GM18951 (cell line): ENCODE results near the gene MBIP.

Source experiments
- POLR2A ChIP-seq: IDR thresholded peaks from 4 replicates; pipeline ENCODE4 v1.6.1; 2011; ENCODE audit warnings: mild to moderate bottlenecking; ENCODE audit not compliant: insufficient read length, insufficient read depth; ENCODE audit errors: extremely low read depth
- in situ Hi-C: fragments of 300-500 bp; cut with MboI; formaldehyde crosslinking; loops from one replicate; pipeline ENCODE4 v1.12.0; 2022; ENCODE audit warnings: low sequenced_read_pairs, mixed read lengths, inconsistent platforms; ENCODE audit not compliant: unreplicated experiment

MBIP gene

DNA sequence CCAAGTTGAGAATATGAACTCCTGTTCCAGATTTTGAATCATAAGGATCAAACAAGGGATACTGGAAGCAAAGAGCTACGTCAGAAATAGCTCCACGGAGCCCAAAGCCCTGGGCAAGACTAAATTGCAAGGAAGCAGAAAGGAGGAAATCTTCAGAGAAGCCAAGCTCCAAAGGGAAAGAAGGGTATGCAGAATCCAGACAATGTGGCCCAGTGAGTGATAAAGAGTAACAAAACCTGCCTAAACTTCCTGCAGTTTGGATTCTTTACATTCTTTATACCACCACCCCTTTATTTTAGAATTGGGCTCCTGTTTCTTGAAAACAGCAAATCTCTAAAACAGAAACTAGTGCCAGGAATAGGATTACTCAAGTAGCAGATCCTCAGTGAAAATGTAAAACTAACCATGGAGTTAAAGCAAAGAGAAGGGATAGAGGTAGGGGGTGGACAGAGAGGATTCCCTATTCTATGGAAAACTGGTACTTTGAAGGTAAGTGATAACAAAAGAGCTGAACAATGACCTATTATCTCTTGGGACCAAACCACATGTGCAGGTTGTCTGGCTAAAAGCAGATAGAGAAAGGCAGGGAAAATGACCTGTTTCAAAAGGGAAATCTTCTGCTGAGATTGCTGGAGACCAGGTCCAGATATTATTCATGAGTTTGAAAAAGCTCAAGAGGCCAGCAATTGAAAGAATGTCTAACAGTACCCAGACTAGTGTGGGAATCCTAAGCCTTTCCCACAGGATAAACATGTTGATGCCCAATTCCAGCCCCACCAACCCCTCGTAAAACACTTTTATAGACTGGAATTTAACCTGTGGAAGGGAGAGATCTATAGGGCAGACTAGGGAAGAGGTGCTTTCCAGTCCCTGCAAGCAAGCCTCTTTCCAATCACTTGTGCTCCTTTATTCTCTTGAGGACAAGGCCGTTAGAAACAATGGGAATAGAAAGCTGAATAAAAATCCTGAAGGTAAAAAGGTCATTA lies 24.5 kb downstream of the MBIP start:
- in situ Hi-C loops: no loop called here

DNA sequence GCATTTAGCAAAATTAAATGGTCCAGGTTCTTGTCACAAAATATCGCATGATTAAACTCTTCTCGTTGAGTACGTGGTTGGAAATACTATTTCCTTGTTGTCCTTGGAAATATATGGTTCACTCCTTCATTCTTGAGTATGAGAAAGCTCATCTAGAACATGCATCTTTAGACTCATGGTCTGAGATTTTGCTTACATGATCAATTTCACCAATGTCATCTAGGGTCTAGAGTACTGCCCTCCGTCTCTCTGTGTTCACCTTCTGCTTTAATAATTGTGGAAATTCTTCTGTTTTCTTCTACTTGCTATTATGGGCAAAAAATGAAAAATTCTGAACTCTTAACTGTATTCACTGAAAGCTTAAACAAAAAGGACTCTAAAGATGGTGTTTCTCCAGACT lies 25.9 kb downstream of the MBIP start:
- in situ Hi-C loops: no loop called here
- no peak for TF ChIP-seq POLR2A

More for the DNA sequence above, 24.5 kb downstream of the MBIP start:
- TF ChIP-seq POLR2A: no peak

DNA sequence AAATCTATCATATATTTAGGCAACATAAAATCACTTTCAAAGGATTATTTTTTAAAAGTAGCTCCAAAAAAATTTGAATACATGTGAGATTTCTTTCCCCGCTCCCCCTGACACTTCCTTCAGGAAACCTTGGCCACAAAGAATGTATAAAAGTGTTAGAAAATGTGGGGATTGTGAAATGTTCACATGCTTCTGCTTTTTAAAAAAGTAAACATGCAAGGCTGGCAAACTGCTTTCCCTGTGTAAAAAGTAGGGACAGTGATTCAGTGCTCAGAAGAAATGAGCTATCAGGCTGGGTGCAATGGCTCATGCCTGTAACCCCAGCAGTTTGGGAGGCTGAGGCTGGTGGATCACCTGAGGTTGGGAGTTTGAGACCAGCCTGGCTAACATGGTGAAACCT lies 26.6 kb downstream of the MBIP start:
- in situ Hi-C loops: no loop called here
- no peak for TF ChIP-seq POLR2A

DNA sequence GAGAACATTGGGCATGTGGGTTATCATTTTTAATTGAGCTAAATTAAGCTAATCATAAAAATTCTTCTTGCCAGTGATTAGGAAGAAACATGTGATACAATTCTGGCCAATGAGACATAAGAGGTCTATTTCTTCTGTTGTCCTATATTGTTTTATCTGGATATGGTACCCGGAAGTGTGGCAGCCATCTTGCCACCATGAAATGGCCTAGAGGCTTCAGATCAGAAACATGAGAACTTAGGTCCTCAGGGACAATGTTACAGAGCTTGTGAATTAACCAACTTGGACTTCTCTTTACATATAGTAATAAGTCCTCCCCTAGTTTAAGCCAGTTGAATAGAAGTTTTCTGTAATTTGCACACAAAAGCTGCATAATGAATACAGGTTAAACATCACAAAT lies 30.5 kb downstream of the MBIP start:
- in situ Hi-C loops: no loop called here
- TF ChIP-seq POLR2A: no peak

DNA sequence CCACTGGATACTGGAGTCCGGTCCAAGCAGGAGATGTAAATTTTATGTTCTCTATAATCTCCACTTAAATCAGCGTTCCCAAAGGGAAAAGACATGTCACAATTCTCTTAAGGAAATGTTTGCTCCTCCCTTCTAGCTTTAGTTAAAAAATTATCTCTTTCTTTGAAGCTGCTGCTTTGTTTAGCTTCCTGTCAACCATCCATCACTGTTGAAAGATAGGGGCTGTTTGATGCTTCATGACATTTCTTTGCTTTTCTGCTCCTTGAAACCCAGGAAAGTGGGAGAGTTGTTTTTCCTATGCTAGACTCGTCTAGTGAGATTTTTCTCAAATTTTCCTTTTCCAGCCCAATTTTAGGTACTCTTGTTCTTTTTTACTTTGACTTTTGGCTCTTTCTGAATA lies 31.9 kb downstream of the MBIP start:
- no peak for TF ChIP-seq POLR2A
- in situ Hi-C loops: no loop called here

DNA sequence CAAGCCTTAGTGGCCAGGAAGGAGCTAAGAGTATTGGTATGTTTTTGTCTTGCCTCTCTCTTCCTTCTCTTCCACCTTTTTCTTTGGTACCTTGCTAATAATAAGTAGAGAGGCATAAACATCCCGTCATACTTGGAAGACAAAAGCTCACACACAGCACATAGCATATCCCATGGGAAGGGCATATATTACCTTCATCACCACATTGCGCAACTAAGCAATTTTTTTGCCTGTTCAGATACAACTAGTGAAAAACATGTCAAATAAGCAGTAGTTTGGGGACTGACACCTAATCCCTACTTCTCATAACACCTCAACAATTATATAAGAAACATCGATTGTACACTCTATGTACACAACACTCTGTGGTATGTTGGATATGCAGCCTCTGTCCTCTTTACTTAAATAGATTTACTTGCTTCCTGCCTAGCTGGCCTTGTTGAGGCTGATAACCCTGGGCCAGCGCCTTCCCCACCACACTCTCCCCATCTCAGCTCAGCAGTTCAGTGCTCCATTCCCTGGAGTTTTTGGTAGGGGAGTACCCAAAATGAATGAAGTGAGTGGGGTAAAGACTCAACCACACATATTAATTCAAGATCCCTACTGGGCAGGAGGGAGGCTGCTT lies 35.4 kb downstream of the MBIP start:
- in situ Hi-C loops: no loop called here
- TF ChIP-seq POLR2A: no peak

DNA sequence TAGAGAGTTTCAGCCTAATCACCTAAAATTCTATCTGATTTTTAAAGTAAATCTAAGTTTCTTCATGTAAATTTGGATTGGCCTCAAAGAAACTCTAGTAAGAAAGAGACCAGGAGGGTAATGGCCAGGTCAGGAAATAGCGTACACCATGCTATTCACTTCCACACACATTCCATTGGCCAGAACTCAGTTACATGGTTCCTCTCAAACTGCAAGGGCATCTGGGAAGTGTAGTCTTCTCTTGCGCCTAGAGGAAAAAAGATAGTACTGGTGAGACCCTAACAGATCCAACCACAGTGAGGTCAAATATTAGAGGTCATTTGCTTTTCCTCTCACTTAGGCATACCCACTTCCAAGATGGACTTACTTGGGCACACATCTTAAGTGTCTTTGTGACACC lies 39.1 kb downstream of the MBIP start:
- no peak for TF ChIP-seq POLR2A
- in situ Hi-C loops: no loop called here

DNA sequence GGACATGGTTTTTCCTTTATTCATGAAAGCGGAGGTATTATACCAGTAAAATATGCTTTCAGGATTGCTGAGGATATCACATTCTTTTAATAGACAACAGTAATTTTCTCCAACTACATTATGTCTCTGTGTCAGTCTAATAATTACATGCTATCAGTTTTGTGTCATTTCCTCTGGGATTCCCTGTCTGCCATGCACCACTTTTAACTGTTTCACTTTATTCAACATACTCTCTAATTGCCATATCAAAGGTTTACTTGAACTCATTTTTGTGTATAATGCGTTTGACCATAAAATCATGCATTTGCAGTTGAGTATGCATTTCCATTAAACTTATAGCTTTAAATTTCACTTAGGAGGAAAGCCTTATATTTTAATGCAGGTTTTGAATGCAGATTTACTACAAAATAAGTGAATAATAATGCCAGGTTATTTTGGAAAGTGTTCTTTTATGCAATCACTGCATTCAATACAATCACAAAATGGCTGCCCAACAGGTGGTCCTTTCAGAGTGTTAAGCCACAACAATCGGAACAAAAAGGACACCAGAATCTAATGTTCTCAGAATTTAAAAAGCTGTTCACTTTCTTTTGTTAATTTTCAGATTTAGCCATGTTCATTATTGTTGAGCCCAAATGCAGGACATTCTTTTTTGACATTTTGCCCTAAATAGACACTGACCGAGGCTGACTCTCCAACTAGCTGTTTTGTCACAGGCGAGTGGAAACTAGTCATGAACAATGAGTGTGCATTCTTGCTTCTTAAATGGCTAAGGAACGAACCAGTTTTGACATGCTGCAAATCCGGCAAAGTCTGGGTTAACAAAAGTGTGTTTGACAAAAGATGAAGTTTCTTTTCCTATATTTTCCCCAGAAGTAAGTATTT lies 40.9 kb downstream of the MBIP start:
- no peak for TF ChIP-seq POLR2A
- in situ Hi-C loops: no loop called here

DNA sequence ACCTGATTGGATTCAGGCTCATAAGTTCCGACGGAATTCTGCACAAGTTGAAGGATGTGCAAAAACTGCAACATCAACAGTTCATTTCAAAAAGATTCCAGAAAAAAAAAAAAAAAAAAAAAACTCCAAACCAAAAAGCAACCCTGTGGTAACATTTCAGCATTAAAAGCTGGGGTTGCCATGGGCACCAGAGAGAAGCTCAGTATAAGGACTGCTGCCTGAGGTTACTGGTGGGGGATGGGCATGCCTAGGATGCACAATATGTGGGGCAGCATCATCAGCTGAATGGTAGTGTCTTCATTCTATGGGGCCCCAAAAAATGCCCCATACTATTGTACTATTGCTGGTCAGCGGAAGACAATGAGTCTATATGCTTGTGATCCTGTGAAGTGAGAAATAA lies 44.7 kb downstream of the MBIP start:
- no peak for TF ChIP-seq POLR2A
- in situ Hi-C loops: no loop called here

DNA sequence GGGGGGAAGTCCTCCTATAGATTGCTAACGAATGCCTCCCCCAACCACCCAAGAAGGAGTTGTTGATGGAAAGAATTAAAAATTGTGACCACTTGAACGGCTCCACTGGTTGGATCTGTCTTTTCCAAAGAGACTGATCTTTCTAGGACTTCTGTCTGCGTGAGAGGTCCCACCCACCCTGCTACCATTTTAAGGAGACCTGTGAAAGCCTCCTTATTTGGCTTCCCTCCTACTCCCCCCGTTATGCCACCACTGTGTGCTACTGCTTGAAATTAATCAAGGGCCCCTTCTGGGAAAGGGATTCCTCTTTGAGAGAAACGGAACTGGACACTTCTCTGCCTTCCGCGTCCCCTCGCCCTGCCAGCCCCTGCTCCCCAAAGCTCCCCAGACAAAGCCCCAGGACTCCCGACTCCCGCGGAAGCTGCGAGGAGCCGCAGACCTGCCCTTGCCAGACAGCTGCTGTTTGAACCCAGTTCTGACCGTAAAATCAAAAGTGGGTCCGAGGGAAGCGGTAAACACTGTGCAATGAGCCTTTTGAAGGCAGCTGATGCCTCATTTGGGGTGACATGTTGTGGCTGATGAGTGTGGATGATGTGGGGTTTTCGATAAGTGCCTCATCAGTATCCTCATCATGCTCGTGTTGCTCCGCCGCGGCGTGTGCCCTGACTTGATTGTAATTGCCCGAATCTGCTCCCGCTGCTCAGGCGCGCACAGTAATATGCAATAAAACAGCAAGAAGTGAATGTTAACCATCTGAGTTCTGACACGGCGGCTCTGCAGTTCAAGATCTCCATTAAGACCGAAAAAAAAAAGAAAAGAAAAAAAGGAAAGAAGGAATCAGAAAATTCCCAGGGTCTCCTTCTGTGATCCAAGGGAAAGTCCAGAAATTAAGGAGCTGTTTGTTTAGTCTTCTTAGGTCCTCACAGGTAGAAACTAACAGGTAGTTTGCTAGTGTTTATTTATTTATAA lies 48.2 kb downstream of the MBIP start:
- no peak for TF ChIP-seq POLR2A
- in situ Hi-C loops: no loop called here

DNA sequence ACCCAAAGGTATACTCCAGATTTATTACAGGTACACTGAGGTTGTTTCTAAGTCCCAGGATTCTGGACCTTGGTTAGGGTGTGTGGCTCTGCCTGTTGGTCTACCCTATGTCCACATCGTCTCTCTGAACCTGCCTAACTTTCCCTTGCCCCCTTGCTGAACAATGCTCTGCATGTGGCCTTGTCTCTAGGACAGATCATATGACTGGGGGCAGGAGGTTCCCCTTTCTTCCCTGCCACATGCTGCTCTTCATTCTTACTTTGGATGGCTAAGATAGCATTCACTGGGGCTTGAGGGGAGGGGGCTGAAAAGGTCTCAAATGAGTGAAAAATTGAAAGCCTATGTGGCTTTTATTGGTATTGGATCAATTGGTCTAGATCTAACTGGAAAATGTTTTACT lies 49.2 kb downstream of the MBIP start:
- no peak for TF ChIP-seq POLR2A

DNA sequence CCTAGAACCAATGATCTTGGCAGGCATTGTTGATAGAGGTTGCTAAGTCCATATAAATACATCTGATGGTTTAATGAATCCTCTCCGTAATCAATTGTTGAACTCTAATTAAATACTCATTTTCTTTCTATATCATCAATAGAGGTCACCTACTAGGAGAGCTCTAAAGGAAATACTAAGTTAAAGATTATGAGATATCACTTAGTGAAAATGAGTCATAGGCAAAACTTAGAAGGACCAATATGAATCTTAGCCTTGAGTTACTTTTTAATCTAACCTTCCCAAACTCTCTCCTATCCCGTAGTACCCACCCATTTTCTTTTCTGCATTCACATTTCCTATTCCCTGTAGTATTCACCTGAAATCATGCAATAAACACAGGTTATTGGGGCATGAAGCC lies 50.2 kb downstream of the MBIP start:
- TF ChIP-seq POLR2A: no peak
- in situ Hi-C loops: no loop called here

More for the DNA sequence above, 49.2 kb downstream of the MBIP start:
- in situ Hi-C loops: no loop called here
